SIG-M5 (cell line): ENCODE measurements around the gene CST5.
"Not testable (repeated sequence)": the region's sequence is repeated elsewhere in the genome, so short reads cannot be mapped to it uniquely, and the experiment has no call there.

Experiments used
- DNase-seq: peaks from one replicate; lab custom pipeline; 2025; lab: John Stamatoyannopoulos, UW

Gene CST5

GRCh38 chr20:23841693-23842092 lies 37.9 kb downstream of the CST5 start:
- no peak for DNase-seq

- no peak for DNase-seq
Measured at GRCh38 chr20:23835716-23836115, 43.8 kb downstream of the CST5 start.

GRCh38 chr20:23832775-23833513 lies 46.6 kb downstream of the CST5 start:
- DNase-seq = no peak

GRCh38 chr20:23831961-23832360 lies 47.6 kb downstream of the CST5 start:
- not testable (repeated sequence) for DNase-seq

- no peak for DNase-seq
Measured at GRCh38 chr20:23826541-23827021, 53.0 kb downstream of the CST5 start, which contains the start of gene CST2. CST2 (minus strand) TSS chr20:23826729; CDS start chr20:23826660, 69 bp downstream.
